Nephron progenitor cell (in vitro differentiated cells): ENCODE measurements around the gene BRICD5.
"Not testable (repeated sequence)": the region's sequence is repeated elsewhere in the genome, so short reads cannot be mapped to it uniquely, and the experiment has no call there.

Experiments
- DNase-seq: peaks from one replicate; pipeline ENCODE4 v3.0.0; 2021
- H3K27ac Mint-ChIP-seq: 2 replicates; pipeline ENCODE4 v1.8.0; 2021; ENCODE audit warnings: mild to moderate bottlenecking, moderate library complexity, mixed read lengths
- H3K27me3 Mint-ChIP-seq: 2 replicates; pipeline ENCODE4 v1.8.0; 2021; ENCODE audit warnings: mild to moderate bottlenecking, low read depth, mixed read lengths; ENCODE audit not compliant: poor library complexity
- H3K36me3 Mint-ChIP-seq: 2 replicates; pipeline ENCODE4 v1.8.0; 2021; ENCODE audit warnings: low read depth, mixed read lengths
- H3K4me1 Mint-ChIP-seq: 2 replicates; pipeline ENCODE4 v1.8.0; 2021; ENCODE audit warnings: mixed read lengths
- H3K4me3 Mint-ChIP-seq: 2 replicates; pipeline ENCODE4 v1.8.0; 2021; ENCODE audit warnings: mild to moderate bottlenecking, moderate library complexity, mixed read lengths
- H3K9me3 Mint-ChIP-seq: 2 replicates; pipeline ENCODE4 v1.8.0; 2021; ENCODE audit warnings: mild to moderate bottlenecking, moderate library complexity, mixed read lengths
- CTCF ChIP-seq: fragments of 200-600 bp; sonication (generic); IDR thresholded peaks from 2 replicates; pipeline ENCODE4 v1.5.0; 2021; ENCODE audit warnings: antibody characterized with exemption

The BRICD5 gene

GRCh38 chr16:2244301-2244700, 33.6 kb upstream of the BRICD5 start:
- no peak overlapping the region for H3K27ac Mint-ChIP-seq
- no peaks in the 10 kb centered on the region for H3K4me1 Mint-ChIP-seq
- H3K27me3 Mint-ChIP-seq = peaks cover 4% of the 10 kb centered on the region
- no peaks in the 10 kb centered on the region for H3K9me3 Mint-ChIP-seq
- DNase-seq = peak; percentile 47
- H3K36me3 Mint-ChIP-seq = peaks cover 25% of the 10 kb centered on the region
- H3K4me3 Mint-ChIP-seq = no peak overlapping the region
- TF ChIP-seq CTCF = no peak

- H3K9me3 Mint-ChIP-seq = no peaks in the 10 kb centered on the region
- no peak for TF ChIP-seq CTCF
- H3K27ac Mint-ChIP-seq = no peak overlapping the region
- H3K4me1 Mint-ChIP-seq = no peaks in the 10 kb centered on the region
- H3K4me3 Mint-ChIP-seq = no peak overlapping the region
- no peak for DNase-seq
- H3K36me3 Mint-ChIP-seq = peaks cover 25% of the 10 kb centered on the region
- peaks cover 5% of the 10 kb centered on the region for H3K27me3 Mint-ChIP-seq
These were observed 33.1 kb upstream of the BRICD5 start for GRCh38 chr16:2243781-2244180.

- no peak for DNase-seq
- Mint-ChIP-seq H3K4me3 (no peak overlapping the region), H3K27ac (no peak overlapping the region), H3K36me3 (peaks cover 25% of the 10 kb centered on the region), H3K27me3 (peaks cover 12% of the 10 kb centered on the region), H3K9me3 (no peaks in the 10 kb centered on the region), H3K4me1 (no peaks in the 10 kb centered on the region)
- TF ChIP-seq CTCF = no peak
These were observed 32.4 kb upstream of the BRICD5 start for GRCh38 chr16:2243031-2243528.

- Mint-ChIP-seq H3K4me3 (no peak overlapping the region), H3K4me1 (no peaks in the 10 kb centered on the region), H3K27me3 (peaks cover 16% of the 10 kb centered on the region), H3K36me3 (peaks cover 25% of the 10 kb centered on the region), H3K27ac (no peak overlapping the region), H3K9me3 (no peaks in the 10 kb centered on the region)
- TF ChIP-seq CTCF = no peak
- no peak for DNase-seq
These were observed 31.9 kb upstream of the BRICD5 start for GRCh38 chr16:2242598-2242997.

- peaks cover 32% of the 10 kb centered on the region for H3K27me3 Mint-ChIP-seq
- peaks cover 16% of the 10 kb centered on the region for H3K36me3 Mint-ChIP-seq
- H3K4me1 Mint-ChIP-seq, H3K4me3 Mint-ChIP-seq, DNase-seq, H3K27ac Mint-ChIP-seq, H3K9me3 Mint-ChIP-seq: not testable (repeated sequence)
These were observed 29.7 kb upstream of the BRICD5 start for GRCh38 chr16:2240331-2240730.

- peaks cover 33% of the 10 kb centered on the region for H3K27me3 Mint-ChIP-seq
- no peak overlapping the region for H3K4me3 Mint-ChIP-seq
- H3K4me1 Mint-ChIP-seq = no peaks in the 10 kb centered on the region
- H3K36me3 Mint-ChIP-seq = peaks cover 14% of the 10 kb centered on the region
- H3K9me3 Mint-ChIP-seq = no peaks in the 10 kb centered on the region
- no peak for TF ChIP-seq CTCF
- no peak for DNase-seq
- H3K27ac Mint-ChIP-seq = no peak overlapping the region
These were observed 28.4 kb upstream of the BRICD5 start for GRCh38 chr16:2238838-2239675.
